GM21786 (cell line): ENCODE data around the gene CAMTA1.

Experiments
- ATAC-seq: cut with Tn5 transposase; IDR thresholded peaks from one replicate; pipeline ENCODE4 v1.9.1; 2021; ENCODE audit not compliant: unreplicated experiment

CAMTA1 gene

DNA sequence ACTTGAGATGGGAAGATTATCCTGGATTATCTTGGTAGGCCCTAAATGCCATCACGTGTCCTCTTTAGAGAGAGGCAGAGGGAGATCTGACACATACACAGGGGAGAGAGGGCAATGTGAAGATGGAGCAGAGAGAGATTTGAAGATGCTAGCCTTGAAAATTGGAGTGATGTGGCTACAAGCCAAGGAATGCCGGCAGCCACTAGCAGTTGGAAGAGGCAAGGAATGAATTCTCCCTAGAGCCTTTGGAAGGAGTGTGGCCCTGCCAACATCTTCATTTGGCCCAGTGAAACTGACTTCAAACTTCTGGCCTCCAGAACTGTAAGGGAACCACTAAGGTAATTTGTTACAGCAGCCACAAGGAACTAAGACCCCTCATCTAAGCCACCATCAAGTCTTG lies 8.9 kb upstream of the CAMTA1 start:
- no peak for ATAC-seq

DNA sequence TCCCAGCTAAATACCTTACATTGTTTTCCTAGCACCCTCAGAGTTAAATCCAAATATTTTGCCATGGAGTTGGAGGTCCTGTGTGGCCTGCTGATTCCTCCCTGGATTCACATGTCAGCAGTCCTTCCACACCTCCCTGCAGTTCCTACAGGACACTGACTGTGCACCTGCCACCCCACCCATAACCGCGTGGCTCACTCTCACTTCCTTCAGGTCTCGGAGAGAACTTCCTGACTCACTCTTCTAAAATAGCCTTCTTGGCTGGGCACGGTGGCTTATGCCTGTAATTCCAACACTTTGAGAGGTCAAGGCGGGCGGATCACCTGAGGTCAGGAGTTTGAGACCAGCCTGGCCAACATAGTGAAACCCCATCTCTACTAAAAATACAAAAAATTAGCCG lies 8.4 kb upstream of the CAMTA1 start:
- ATAC-seq, result no peak

DNA sequence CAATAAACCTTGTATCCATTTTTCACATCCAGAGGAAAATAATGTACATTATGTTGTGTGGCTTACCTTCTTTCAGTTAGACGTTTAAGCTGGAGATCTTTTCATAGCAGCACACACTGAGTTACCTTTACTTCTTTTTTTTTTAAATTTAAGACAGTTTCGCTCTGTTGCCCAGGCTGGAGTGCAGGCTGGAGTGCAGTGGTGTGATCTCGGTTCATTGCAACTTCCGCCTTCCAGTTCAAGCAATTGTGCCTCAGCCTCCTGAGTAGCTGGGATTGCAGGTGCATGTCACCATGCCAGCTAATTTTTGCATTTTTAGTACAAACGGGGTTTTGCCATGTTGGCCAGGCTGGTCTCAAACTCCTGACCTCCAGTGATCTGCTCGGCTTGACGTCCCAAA lies 7.4 kb upstream of the CAMTA1 start:
- ATAC-seq, result no peak

DNA sequence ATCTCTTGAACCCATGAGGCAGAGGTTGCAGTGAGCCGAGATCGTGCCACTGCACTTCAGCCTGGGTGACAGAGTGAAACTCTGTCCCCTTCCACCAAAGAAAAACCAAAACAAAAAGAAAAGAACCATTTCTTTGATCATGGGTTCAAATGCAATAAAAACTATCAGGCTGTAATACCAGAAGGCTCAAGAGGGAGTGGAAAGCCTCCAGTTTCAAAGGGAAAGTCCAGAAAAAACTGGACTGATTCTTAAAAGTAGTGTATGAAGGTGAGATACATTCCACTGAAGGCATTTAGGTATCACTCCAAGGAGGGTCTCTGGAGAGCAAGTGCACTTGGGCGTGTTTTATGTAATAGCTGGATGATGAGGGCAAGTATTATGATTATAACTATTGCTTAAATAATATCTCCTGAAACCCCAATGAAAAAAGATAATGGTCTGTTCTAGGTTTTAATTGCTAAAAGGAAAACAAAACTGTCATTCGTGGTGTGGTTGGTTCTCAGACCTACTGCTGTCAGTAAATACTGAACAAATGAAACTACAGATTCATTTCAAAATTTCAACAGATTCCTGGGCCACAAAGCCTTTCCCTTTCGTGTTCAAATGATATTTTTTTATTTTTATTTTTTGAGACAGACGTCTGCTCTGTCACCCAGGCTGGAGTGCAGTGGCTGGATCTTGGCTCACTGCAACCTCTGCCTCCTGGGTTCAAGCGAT lies 6.0 kb upstream of the CAMTA1 start:
- ATAC-seq, result no peak

DNA sequence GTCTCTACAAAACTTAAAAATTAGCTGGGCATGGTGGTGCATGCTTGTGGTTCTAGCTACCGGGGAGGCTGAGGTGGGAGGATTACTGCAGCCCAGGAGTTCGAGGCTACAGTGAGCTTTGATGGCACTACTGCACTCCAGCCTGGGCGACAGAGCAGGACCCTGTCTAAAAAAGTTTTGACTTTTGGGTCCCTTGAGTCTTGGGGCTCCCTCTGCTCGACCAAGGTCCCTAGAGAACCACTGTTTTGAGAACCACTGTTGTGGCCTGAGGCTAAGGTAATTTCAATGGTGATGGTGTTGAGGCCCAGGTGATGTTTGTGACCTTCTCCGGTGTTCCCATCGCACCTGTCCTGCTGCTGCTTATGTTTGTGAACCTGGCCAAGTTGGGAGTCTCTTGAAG lies 3.1 kb upstream of the CAMTA1 start:
- no peak for ATAC-seq

DNA sequence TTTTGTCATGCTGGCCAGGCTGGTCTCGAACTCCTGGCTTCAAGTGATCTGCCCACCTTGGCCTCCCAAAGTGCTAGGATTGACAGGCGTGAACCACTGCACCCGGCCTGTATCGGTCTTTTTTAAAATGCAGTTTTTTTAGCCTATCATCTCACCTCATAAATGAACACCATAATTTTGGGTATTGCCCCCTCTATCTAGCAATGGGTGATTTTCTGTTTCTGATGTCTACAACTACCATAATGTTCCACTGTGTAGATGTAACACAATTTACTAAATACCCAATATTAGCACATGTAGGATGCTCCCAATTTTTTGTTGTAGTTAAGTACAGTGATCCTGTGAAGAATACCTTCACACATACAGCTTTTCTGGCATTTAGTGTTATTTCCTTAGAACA lies 2.0 kb upstream of the CAMTA1 start:
- ATAC-seq, result no peak

DNA sequence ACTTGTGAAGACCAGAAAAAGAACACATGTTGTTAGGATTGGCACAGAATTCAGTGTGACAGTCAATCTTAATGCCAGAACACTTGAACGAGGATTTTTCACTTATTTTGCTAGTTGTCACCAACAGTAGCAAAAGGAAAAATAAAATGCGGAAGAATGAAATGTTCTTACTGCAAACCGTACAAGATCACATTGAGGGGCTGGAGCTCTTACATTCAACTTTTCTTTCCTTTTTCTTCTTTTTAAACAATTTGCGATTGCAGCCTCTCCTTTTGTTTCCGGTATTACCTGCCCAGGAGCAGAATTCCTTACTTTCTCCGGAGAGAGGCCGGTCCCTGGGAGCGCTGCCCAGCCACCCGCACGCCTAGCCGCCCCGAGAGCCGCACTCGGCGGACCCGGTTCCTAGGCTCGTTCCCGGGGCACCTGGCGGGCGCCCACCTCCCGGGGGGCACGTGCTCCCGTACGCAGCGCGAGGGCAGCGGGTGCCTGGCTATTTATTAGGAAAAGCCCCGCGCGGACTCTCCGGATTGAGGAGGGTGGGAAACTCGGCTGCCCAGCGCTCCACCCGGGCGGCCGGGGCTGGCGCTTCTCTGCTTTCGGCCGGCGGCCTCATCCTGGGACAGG lies 1.2 kb upstream of the CAMTA1 start:
- ATAC-seq, result no peak

DNA sequence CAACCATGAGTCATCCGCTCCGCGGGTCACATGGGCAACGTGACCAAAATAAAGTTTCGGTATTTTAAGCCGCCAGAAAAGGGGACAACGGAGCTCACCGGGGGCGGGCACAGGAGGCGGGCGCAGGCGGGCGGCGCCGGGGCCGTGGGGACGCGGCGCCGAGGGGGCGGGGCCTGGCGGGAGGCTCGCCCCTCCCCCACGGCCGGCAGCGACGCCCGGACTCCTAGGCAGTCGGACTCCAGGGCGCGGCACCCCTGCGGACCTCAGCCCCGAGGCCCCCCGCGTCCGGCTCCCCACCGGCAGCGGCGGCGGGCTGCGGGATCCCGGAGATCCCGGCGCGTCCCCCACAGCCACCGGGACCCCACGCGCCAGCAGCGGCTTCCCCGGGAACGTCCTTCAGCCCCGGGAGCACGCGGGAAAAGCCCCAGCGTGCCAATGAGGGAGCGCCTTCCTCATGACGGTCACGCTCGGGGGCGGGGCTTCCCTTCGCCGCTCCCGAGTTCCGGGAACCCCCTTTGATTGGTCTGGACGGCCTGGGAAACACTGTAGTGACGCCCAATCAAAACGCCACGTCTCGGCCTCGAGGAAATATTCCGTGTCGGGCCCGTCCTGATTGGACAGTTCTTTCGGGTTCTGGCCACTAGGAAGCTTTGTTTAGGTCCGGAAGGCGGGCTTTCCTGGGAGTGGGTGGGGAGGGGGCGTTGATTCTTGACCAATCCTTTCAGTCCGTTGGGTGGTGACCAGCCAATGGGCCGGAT lies 515 bp upstream of the CAMTA1 start:
- ATAC-seq, result peak; percentile 70

DNA sequence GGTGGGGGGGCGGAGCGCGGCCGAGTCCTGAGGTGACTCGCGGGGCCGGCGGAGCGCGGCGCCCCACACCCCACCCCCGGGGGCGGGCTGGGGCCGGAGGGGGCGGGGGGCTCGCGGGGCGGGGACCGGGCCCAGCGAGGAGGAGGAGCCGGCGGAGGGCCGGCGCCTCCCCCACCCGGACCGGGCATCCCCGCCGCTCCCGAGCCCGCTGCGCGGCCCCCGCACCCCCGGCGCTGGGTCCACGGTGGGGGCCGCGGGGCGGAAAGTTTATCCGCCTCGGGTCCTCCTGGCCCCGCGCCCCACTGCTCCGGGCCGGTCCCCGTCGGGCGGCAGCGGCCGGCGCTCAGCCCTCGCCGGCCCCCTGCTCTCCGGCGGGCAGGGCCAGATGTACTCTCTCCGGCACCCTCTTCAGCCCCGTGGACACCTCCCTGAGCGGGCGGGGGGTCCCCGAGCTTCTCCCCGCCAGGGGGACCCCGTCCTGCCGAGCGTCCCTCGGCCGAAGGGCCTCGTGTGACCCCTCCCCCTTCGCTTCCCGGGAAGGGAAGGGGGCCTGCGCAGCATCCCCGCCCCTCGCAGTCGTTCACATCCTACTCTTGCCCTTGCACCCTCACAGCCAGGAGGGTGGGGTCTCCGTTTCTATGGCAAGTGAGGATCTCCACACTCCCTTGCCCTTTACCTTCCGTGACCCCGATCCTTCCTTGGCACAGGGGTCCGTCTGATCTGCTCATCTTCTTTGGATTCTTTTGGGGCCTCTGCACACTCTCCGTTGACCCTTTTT lies 663 bp downstream of the CAMTA1 start:
- no peak for ATAC-seq

DNA sequence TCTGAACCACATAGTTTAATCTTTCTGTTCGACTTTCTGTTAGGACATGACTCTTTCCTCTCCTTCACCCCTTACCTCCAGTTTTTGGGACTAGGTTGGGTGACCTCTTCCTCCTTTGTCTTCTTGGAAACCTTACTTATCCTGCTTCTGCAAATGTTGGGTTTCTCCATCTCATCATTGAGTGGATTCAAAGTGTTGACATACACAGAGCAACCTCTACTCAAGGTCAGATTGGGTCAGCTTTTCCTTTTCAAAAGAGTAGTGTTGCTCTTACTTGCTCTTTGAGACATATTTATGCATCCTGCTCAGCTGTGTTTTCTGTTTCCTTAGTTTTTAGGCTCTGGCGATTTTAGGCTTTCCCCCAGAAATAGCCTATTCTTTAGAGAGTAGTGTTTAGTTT lies 3.7 kb downstream of the CAMTA1 start:
- ATAC-seq, result no peak

DNA sequence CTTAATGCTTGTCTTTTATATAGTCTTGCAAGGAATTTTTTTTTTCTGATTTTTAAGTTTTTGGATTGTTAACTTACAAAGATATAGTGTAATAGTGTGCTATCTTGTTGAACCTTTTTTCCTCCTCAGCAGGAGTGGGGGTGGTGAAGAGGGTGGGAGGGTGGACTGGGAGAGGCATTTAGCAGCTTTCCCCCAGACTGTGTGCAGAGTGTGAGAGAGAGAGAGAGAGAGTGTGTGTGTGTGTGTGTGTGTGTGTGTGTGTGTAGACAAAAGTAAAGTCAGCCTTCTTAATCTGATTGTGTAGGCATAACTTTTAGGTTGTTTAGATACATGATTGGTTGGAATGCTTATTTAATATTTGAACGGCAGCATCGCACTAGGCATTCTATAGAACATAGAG lies 4.9 kb downstream of the CAMTA1 start:
- ATAC-seq, result no peak

DNA sequence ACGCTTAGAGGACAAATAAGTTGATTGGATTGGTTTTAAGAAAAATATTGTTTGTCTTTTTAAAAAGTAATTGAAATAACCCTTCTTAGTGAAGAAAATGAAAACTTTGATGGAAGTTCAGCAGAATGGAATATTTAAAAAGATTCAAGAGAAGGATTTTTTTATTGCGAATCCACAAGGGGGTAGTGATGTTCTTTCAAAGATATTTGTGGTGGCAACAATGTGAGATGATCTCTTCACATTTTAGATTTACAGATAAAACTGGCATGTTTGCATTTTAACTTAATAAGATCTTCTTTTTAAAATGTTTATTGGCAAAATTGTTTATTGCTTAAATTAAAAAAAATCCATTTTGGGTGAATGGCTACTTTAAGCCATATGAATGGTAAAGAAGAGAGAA lies 8.9 kb downstream of the CAMTA1 start:
- ATAC-seq, result no peak

DNA sequence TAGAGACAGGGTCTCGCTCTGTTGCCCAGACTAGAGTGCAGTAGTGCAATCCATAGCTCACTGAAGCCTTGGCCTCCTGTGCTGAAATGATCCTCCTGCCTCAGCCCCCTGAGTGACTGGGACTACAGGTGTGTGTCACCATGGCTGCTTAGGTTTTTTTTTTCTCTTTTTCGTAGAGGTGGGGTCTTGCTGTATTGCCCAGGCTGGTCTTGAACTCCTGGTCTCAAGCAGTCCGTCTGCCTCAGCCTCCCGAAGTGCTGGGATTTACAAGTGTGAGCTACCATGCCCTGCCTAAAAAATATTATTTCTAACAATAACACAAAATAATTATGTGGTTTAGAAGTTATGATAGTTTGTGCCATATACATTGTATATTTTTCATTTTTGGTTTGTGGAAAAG lies 9.9 kb downstream of the CAMTA1 start:
- ATAC-seq, result no peak

DNA sequence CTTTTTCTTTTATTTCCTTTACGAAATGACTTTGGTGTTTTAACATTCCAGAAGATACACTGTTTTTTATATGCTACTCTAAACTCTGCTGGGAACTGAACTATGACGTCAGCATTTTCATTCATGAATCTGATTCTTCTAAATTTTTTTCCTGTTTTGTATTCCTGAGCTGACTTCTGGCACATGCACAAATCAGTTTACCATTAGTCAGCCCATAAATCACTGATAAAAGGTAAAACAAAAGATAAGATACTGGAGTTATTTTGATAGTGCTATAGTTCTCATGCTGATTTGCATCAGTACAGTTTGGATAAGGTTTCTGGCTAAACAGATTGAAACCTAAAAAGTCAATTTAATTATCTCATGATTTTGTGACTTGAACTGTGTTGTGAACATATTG lies 10.4 kb downstream of the CAMTA1 start:
- ATAC-seq, result no peak

DNA sequence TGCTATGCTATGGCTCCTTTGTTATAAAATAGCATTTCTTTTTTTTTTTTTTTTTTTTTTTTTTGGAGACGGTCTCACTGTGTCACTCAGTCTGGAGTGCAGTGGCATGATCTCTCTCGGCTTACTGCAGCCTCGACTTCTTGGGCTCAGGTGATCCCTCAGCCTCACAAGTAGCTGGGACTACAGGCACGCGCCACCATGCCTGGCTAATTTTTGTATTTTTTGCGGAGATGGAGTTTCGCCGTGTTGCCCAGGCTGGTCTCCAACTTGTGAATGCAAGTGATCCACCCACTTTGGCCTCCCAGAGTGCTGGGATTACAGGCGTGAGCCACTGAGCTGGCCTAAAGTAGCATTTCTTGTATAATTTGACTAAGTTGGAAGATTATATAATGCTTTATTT lies 10.8 kb downstream of the CAMTA1 start:
- ATAC-seq, result no peak

DNA sequence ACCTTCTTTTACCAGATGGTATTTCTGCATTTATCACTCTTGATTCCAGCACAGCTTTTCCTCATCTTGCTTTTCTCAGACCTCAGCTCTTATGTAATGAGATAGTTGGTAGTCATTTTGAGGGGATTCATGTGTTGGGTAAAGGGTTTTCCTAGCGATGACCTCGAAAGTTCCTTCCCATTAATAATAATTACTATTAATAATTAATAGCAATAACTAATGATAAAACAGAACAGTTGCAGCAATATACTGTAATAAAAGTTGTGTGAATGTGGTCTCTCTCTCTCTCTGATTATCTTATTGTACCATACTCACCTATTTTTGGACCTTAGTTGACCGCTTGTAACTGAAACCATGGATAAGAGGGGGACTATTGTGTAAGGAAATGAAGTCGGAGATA lies 14.2 kb downstream of the CAMTA1 start:
- no peak for ATAC-seq

DNA sequence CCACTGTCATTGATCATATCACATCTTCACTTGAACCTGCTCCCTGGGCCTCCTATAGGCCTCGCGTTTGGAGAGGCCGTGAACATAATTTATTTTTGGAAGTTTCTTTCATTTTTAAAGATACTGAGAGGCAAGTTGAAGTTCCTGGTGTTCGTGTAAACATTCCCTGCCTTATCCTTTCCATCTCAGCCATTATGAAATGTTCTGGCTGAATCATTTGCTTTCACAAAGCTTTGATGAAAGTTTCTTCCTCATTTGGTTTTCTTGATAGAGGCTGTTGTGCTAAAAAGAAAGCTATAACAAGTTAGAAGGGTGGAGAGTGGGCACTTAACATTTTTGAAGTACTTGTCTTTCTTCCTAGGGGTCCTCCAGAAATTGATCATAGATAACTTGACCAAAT lies 15.5 kb downstream of the CAMTA1 start:
- no peak for ATAC-seq

DNA sequence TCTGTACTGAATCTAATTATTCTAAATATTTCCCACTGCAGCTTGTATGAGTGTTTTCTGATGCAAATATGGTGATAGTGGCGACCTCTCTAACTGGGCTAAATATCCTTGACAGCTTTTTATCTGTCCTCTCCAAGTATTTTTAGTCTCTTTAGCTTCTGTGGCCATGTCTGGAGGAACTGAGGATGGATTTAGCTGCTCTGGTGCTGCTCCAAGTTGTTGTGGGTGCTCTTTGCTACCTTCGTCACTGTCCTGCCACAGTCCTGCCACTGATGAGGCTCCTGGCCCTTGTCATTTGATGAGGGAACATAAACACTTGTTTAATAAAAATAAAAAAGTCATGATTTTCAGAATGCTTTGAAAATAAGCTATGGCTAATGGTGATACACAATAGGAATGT lies 15.9 kb downstream of the CAMTA1 start:
- ATAC-seq, result no peak

DNA sequence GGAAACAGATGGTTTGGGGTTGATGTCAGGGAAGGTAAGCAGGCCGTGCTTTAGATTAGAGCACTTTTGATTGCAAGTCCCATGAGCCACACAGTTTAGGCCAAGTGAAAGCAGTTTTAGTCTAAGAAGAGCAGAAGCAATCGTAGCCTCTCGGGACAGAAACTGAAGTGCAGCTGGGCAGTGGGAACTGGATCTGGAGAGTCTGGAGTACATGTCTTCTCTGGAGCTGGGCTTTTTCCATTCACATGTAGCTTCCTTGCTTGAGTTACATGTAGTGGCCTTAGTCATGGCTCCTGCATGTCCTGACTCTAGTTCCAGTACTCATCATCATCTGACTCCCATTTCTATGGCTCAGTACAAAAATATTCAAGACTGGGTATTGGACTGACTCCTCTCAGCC lies 16.7 kb downstream of the CAMTA1 start:
- ATAC-seq, result no peak

DNA sequence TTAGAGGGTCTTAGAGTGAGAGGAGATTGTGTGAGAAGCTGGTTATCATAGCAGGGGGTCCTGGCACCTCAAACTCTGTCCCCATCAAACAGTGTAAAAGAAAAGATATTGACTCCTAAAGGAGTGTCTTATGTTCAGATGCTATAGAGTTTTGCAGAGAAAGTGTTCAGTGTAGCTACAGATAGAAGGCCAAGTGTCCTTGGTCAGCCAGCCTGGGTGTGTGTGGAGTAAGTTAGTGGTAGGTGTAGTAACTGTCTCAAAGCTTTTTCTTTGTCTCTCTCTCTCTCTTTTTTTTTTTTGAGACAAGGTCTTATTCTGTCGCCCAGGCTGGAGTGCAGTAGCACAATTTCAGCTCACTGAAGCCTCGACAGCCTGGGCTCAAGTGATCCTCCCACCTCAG lies 17.2 kb downstream of the CAMTA1 start:
- no peak for ATAC-seq

DNA sequence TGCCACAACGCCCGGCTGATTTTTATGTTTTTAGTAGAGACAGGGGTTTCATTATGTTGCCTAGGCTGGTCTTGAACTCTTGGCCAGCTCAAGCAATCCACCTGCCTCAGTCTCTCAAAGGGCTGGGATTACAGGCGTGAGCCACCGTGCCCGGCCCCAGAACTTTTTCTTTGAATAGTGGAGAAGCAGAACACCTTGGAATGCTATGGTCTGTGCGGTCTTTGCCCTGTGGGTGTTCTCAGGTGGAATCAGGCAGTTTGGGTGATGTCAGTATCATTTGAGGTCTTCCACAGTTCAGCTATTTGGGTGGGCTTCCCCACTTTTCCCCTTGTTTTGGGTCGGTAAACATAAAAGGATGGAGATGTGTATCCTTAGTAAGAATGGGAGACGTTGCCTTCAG lies 17.6 kb downstream of the CAMTA1 start:
- ATAC-seq, result no peak

DNA sequence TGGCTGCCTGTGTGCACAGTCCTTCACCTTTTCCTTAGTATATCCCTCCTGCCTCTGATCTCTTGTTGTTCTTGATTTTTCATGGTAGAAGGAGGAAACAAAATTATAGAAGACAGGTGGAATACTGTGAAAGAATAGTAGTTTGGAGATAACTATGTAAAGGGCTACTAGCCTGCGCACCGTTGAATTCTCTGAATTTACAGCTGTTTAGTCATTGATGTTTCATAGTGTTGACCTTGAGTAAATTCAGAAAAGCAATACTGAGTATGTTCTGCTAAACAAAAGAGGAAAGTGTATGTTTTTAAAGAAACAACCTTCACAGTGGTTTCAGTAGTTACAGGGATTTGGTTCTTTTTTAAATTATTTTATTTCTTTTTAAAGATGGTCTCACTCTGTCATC lies 18.1 kb downstream of the CAMTA1 start:
- ATAC-seq, result no peak
